Fibroblast of villous mesenchyme (primary cell): ENCODE measurements around the gene CARD8. TPM values are rescaled to one million over a fixed set of nuclear protein-coding genes. Genes with fewer than 3 reads are reported as not detected.
"Not testable (repeated sequence)": the region's sequence is repeated elsewhere in the genome, so short reads cannot be mapped to it uniquely, and the experiment has no call there.

Experiments used
- DNase-seq: peaks from one replicate; pipeline ENCODE4 v3.0.0-alpha.2; 2010; ENCODE audit warnings: low read depth
- H3K4me3 ChIP-seq: 2 replicates; pipeline ENCODE4 v1.5.1; 2011; ENCODE audit warnings: low read depth, mild to moderate bottlenecking, low read length
- total RNA-seq: library from RNA; depleted of rRNA; stranded (reverse); fragments of >200 nt; gene quantifications from 2 replicates; pipeline ENCODE4 v1.2.3, GENCODE V29; 2012
- TF ChIP-seq, protein P1 (sequence below): IDR thresholded peaks from 2 replicates; pipeline ENCODE4 v1.5.1; 2012; ENCODE audit warnings: low read depth, mild to moderate bottlenecking, low read length; ENCODE audit not compliant: insufficient read depth

The CARD8 gene
- total RNA-seq, 1 donor, result 21.2 TPM

DNA sequence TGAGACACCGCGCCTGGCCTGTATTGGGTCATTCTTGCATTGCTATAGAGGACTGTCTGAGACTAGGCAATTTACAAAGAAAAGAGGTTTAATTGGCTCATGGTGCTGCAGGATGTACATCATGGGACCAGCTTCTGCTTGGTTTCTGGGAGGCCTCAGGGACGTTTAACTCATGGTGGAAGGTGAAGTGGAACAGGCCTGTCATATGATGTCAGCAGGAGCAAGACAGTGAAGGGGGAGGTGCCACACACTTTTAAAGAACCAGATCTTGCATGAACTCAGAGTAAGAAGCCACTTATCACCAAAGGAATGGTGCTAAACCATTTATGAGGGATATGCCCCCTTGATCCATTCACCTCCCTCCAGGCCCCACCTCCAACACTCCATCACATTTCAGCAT is 18.7 kb downstream of the CARD8 start:
- TF ChIP-seq, protein P1, sequence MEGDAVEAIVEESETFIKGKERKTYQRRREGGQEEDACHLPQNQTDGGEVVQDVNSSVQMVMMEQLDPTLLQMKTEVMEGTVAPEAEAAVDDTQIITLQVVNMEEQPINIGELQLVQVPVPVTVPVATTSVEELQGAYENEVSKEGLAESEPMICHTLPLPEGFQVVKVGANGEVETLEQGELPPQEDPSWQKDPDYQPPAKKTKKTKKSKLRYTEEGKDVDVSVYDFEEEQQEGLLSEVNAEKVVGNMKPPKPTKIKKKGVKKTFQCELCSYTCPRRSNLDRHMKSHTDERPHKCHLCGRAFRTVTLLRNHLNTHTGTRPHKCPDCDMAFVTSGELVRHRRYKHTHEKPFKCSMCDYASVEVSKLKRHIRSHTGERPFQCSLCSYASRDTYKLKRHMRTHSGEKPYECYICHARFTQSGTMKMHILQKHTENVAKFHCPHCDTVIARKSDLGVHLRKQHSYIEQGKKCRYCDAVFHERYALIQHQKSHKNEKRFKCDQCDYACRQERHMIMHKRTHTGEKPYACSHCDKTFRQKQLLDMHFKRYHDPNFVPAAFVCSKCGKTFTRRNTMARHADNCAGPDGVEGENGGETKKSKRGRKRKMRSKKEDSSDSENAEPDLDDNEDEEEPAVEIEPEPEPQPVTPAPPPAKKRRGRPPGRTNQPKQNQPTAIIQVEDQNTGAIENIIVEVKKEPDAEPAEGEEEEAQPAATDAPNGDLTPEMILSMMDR, result no peak
- H3K4me3 ChIP-seq, result no peak overlapping the region
- no peak for DNase-seq

DNA sequence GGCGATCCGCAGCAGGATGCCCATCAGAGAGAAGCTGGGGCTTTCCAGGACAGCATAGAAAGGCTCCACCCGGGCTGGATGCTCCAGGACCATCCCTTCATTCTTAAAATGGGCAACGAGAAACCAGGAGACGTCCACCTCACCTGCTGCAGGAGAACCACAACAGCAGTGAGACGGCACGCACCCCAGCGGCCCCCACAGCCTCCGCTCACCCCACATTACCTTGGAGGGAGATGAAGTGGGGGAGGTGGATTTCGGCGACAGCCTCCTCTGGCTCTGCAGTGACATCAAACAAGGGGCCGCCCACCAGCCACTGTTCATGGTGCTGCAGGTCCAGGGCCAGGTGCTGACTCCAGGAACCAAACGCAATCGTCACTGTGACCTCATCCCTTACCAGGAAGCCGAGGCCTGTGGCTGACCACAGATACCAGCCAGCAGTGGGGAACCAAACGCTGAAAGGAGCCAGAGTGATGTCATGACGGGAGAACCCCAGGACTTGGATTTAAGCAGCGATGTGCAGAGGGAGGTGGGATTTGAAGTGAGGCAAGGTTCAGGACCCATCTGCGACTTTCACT is 25.1 kb downstream of the CARD8 start:
- DNase-seq, result no peak
- TF ChIP-seq, protein P1, result no peak
- no peak overlapping the region for H3K4me3 ChIP-seq

DNA sequence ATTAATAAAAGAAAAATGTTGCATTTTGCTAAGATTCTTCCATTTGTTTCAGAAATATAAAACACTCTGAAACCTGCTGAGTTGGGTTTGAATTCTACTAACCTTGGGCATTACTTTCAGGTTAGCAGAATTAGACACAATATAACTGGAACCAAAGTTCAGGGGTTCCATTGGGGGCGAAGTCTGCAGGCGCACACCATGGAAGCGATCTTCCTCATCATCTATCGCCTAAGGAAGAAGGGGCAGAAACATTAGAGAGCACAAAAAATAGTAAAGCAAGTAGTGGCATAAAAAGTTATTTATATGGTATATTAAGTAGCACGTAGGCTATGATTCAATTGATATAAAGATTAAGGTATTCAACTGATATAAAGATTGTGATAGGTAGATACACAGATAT is 34.1 kb downstream of the CARD8 start:
- DNase-seq, result no peak
- TF ChIP-seq, protein P1, result no peak

DNA sequence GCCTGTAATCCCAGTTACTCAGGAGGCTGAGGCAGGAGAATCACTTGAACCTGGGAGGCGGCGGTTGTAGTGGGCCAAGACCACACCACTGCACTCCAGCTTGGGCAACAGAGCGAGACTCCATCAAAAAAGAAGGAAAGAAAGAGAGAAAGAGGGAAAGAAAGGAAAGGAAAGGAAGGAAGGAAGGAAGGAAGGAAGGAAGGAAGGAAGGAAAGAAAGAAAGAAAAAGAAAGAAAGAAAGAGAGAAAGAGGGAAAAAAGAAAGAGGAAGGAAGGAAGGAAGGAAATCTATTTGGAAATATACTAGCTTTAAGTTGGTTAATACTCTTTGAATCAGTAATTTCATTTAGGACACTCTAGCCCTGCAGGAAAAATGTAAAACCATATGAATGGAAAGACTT is 34.9 kb downstream of the CARD8 start:
- not testable (repeated sequence) for H3K4me3 ChIP-seq, DNase-seq

More for the DNA sequence above, 34.1 kb downstream of the CARD8 start:
- H3K4me3 ChIP-seq, result no peak overlapping the region

DNA sequence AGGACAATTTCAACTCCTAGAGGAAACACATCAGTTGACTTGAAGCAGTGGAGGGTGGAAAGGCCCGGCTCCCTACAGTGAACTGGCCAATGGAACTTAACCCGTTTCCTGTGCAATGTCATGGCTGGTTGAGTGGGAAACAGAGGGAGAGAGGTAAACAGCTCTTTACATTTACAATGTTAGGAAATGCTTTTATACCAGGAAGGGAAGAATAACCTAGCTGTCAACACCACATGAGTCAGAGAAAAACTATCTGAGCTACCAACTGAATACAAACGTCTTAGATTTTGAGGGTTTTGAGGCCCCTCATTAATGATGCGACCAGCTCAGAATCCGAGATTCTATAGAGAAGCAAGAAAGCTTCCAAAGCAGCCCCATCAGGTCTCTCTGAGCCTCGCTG is 36.7 kb downstream of the CARD8 start:
- TF ChIP-seq, protein P1, result no peak
- H3K4me3 ChIP-seq, result no peak overlapping the region
- DNase-seq, result peak; percentile 11

DNA sequence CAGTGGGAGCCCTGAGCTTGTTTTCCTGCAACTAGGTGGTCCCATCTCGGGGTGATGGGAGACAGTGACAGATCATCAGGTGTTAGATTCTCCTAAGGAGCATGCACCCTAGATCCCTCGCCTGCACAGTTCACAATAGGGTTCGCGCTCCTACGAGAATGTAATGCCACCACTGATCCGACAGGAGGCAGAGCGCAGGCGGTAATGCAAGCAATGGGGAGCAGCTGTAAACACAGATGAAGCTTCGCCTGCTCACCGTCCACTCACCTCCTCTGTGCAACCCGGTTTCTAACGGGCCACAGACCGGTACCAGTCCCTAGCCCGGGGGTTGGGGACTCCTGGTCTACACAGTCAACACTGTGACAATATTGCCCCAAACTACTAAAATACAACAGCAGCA is 38.8 kb downstream of the CARD8 start:
- TF ChIP-seq, protein P1, result no peak
- no peak for DNase-seq
- no peak overlapping the region for H3K4me3 ChIP-seq

DNA sequence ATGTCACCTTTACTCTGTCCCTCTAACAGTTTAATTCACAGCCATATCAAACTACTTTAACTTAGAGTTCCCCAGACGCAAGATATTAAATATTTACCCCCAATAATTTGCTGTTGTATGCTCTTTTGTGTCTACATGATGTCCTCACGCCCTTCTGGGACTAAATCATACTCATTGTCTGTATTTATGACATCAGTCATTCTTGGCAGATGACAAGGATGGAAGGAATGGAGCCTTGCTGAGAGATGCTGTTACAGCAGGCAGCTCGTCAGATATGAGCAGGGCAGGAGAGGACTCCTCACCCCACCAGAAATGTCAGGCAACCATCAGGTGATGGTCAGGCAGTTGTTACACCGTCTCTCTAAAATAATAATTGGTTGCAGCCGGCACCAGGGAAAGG is 41.8 kb downstream of the CARD8 start:
- no peak for DNase-seq
- no peak overlapping the region for H3K4me3 ChIP-seq
- TF ChIP-seq, protein P1, result no peak

DNA sequence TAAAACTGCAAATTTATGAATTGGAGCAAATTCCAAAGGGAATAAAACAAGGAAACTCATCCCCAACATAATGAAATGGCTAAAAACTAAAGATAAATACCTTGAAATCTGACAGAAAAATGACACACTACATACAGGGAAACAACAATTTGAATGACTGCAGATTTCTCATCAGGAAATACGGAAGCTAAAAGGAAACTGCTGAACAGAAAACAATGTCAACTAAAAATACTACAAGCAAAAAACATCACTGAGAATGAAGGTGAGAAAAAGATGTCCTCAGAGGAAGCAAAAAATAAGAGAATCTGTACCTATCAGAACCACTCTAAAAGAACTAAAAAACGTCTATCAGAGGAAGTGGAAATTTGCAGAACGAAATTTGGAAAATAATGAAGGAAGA is 45.7 kb downstream of the CARD8 start:
- no peak overlapping the region for H3K4me3 ChIP-seq
- TF ChIP-seq, protein P1, result no peak
- no peak for DNase-seq
